Progenitor cell of endocrine pancreas (in vitro differentiated cells): ENCODE measurements around the gene NPHP4. TPM values are rescaled to one million over a fixed set of nuclear protein-coding genes. Genes with fewer than 3 reads are reported as not detected.

Source experiments
- DNase-seq: peaks from one replicate; pipeline ENCODE4 v3.0.0; 2021; ENCODE audit warnings: low spot score; ENCODE audit not compliant: unreplicated experiment
- H3K27ac Mint-ChIP-seq: 2 replicates; pipeline ENCODE4 v1.8.0; 2021; ENCODE audit warnings: mild to moderate bottlenecking, moderate library complexity, mixed read lengths
- H3K27me3 Mint-ChIP-seq: 2 replicates; pipeline ENCODE4 v1.8.0; 2021; ENCODE audit warnings: mixed read lengths
- H3K36me3 Mint-ChIP-seq: 2 replicates; pipeline ENCODE4 v1.8.0; 2022; ENCODE audit warnings: mixed read lengths; ENCODE audit not compliant: insufficient read depth
- H3K4me1 Mint-ChIP-seq: 2 replicates; pipeline ENCODE4 v1.8.0; 2021; ENCODE audit warnings: low read depth, mixed read lengths
- H3K4me3 Mint-ChIP-seq: 2 replicates; pipeline ENCODE4 v1.8.0; 2021; ENCODE audit warnings: low read depth, mild to moderate bottlenecking, moderate library complexity, mixed read lengths
- H3K9me3 Mint-ChIP-seq: 2 replicates; pipeline ENCODE4 v1.8.0; 2021; ENCODE audit warnings: low read depth, mixed read lengths
- total RNA-seq: library from RNA; stranded (reverse); gene quantifications from 2 replicates; pipeline ENCODE4 v1.2.1, GENCODE V29; 2021
- TF ChIP-seq, protein P1 (sequence below): fragments of 200-600 bp; sonication (generic); IDR thresholded peaks from one replicate; pipeline ENCODE4 v1.5.0; 2021; ENCODE audit warnings: antibody characterized with exemption, mild to moderate bottlenecking; ENCODE audit not compliant: unreplicated experiment

Gene NPHP4
- total RNA-seq, 1 donor from 2014 or later = 29.9 TPM

DNA sequence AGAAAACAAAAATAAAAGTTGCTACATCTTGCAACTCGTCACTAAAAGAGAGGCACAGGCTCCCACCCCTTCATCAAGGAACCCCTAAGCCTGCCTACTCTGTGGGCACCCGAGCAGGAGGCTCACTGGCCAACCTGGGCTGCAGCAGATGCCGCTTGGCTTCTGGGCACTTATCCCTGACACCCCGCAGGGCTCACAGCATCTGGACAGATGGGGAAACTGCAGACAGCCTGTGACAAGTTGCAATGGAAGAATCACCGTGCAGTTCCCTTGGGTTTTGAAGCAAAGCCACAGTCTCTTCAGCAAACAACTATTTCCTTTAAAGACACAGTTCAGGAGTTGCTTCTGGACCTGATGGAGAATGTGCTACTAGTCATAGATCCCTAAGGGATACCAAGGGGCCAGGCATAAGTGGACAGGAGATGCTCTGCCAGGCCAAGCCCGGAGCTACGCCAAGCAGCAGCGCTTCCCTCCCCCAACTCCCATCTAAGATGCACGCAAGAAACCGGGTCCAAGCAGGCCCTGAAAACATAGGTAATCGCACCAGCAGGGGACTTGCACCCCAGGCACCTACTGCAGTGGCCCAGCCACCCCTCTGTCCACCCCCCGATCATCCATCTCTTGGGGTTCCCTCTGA is 170.6 kb downstream of the NPHP4 start:
- Mint-ChIP-seq H3K36me3 (peaks cover 2% of the 10 kb centered on the region), H3K27me3 (peaks cover 10% of the 10 kb centered on the region), H3K9me3 (peaks cover 7% of the 10 kb centered on the region), H3K4me3 (no peak overlapping the region), H3K4me1 (no peaks in the 10 kb centered on the region), H3K27ac (no peak overlapping the region)
- TF ChIP-seq, protein P1, sequence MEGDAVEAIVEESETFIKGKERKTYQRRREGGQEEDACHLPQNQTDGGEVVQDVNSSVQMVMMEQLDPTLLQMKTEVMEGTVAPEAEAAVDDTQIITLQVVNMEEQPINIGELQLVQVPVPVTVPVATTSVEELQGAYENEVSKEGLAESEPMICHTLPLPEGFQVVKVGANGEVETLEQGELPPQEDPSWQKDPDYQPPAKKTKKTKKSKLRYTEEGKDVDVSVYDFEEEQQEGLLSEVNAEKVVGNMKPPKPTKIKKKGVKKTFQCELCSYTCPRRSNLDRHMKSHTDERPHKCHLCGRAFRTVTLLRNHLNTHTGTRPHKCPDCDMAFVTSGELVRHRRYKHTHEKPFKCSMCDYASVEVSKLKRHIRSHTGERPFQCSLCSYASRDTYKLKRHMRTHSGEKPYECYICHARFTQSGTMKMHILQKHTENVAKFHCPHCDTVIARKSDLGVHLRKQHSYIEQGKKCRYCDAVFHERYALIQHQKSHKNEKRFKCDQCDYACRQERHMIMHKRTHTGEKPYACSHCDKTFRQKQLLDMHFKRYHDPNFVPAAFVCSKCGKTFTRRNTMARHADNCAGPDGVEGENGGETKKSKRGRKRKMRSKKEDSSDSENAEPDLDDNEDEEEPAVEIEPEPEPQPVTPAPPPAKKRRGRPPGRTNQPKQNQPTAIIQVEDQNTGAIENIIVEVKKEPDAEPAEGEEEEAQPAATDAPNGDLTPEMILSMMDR = no peak
- DNase-seq = no peak

- peaks cover 7% of the 10 kb centered on the region for H3K27me3 Mint-ChIP-seq
- H3K27ac Mint-ChIP-seq = no peak overlapping the region
- DNase-seq = no peak
- H3K9me3 Mint-ChIP-seq = peaks cover 11% of the 10 kb centered on the region
- TF ChIP-seq, protein P1 = no peak
- H3K36me3 Mint-ChIP-seq = peaks cover 2% of the 10 kb centered on the region
- H3K4me3 Mint-ChIP-seq = no peak overlapping the region
- H3K4me1 Mint-ChIP-seq = no peaks in the 10 kb centered on the region
These were observed 172.2 kb downstream of the NPHP4 start for GRCh38 chr1:5820026-5820421.

DNA sequence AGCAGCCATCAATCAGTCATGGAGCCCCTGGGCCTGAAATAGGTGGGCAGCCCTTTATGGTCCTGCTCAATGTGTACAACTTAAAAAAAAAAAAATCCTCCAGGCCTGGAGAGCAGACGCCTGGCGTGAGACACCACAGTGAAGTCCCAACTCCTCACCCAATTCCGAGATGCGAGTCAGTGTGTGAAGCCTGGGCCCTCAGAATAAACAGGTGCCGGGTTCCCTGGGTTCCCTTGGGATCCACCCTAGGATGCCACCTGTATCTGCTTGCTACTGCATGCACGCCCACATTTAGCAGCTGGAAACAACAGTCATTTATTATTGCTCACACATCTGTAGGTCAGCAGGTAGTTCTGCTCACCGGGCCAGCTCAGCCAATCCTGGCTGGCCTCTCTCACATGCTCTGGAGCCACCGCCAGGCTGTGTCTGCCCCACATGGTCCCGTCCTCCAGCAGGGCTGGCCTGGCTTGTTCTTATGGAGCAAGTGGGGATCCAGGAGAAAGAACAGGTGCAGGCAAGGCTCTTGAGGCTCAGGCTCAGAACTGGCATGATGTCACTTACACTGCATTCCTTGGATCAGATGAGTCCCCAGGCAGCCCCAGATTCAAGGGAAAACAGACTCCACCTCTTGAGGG is 172.7 kb downstream of the NPHP4 start:
- H3K27ac Mint-ChIP-seq = no peak overlapping the region
- H3K9me3 Mint-ChIP-seq = peaks cover 11% of the 10 kb centered on the region
- H3K4me3 Mint-ChIP-seq = no peak overlapping the region
- H3K27me3 Mint-ChIP-seq = peaks cover 7% of the 10 kb centered on the region
- no peak for DNase-seq
- TF ChIP-seq, protein P1 = no peak
- peaks cover 2% of the 10 kb centered on the region for H3K36me3 Mint-ChIP-seq
- H3K4me1 Mint-ChIP-seq = no peaks in the 10 kb centered on the region

- Mint-ChIP-seq H3K4me1 (no peaks in the 10 kb centered on the region), H3K27me3 (peaks cover 7% of the 10 kb centered on the region), H3K36me3 (peaks cover 2% of the 10 kb centered on the region), H3K27ac (no peak overlapping the region), H3K9me3 (peaks cover 11% of the 10 kb centered on the region), H3K4me3 (no peak overlapping the region)
- TF ChIP-seq, protein P1 = no peak
- DNase-seq = no peak
These were observed 173.5 kb downstream of the NPHP4 start for GRCh38 chr1:5818755-5819154.

DNA sequence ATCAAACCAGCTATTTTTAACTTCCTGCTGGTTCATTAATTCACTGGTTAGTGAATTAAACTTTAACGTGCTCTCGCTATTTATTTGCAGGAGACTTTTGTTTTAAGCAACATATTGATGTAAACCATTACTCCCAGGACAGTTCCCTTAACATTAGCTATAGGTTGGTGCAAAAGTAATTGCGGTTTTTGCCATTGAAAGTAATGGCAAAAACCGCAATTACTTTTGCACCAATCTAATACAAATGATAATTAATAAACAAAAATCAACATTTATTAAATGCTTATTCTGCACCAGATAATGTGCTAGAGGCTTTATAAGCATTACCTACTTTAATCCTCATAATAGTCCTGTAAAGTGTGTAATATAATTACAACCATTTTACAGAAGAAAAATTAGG is 176.5 kb downstream of the NPHP4 start:
- Mint-ChIP-seq H3K9me3 (peaks cover 15% of the 10 kb centered on the region), H3K4me1 (peaks cover 3% of the 10 kb centered on the region), H3K27me3 (peaks cover 13% of the 10 kb centered on the region), H3K27ac (no peak overlapping the region), H3K4me3 (no peak overlapping the region), H3K36me3 (peaks cover 2% of the 10 kb centered on the region)
- no peak for DNase-seq
- TF ChIP-seq, protein P1 = no peak
